Pons (tissue), 1 donor: ENCODE results near the gene TRIM61.
"Not testable (repeated sequence)": the region's sequence is repeated elsewhere in the genome, so short reads cannot be mapped to it uniquely, and the experiment has no call there.

Experiments used
- DNase-seq: peaks from one replicate; pipeline ENCODE4 v3.0.0-alpha.2; 2016; ENCODE audit warnings: low spot score

Gene TRIM61

GRCh38 chr4:164956766-164957643, 20.5 kb downstream of the TRIM61 start:
- peak; percentile 82 for DNase-seq

- DNase-seq, result no peak
Measured at GRCh38 chr4:164955107-164955805, 22.2 kb downstream of the TRIM61 start.

- no peak for DNase-seq
Measured at GRCh38 chr4:164952551-164952950, 24.9 kb downstream of the TRIM61 start.

- peak; percentile 48 for DNase-seq
Measured at GRCh38 chr4:164949448-164950143, 27.9 kb downstream of the TRIM61 start.

- DNase-seq, result no peak
Measured at GRCh38 chr4:164948975-164949374, 28.5 kb downstream of the TRIM61 start.

- DNase-seq, result not testable (repeated sequence)
Measured at GRCh38 chr4:164948006-164948405, 29.5 kb downstream of the TRIM61 start.

GRCh38 chr4:164946810-164947209, 30.6 kb downstream of the TRIM61 start:
- DNase-seq, result no peak

GRCh38 chr4:164945146-164945545, 32.3 kb downstream of the TRIM61 start:
- DNase-seq, result no peak

GRCh38 chr4:164943192-164943591, 34.3 kb downstream of the TRIM61 start:
- DNase-seq, result no peak

GRCh38 chr4:164937576-164938270, 39.7 kb downstream of the TRIM61 start:
- peak; percentile 76 for DNase-seq

- DNase-seq, result not testable (repeated sequence)
Measured at GRCh38 chr4:164935865-164936606, 41.4 kb downstream of the TRIM61 start.

GRCh38 chr4:164935363-164935762, 42.1 kb downstream of the TRIM61 start:
- no peak for DNase-seq

- DNase-seq, result no peak
Measured at GRCh38 chr4:164933244-164933643, 44.2 kb downstream of the TRIM61 start.

- DNase-seq, result no peak
Measured at GRCh38 chr4:164931551-164932324, 45.7 kb downstream of the TRIM61 start.

GRCh38 chr4:164930647-164931046, 46.8 kb downstream of the TRIM61 start:
- DNase-seq, result no peak

GRCh38 chr4:164927101-164927500, 50.4 kb downstream of the TRIM61 start:
- not testable (repeated sequence) for DNase-seq

GRCh38 chr4:164926301-164926700, 51.2 kb downstream of the TRIM61 start:
- no peak for DNase-seq

- DNase-seq, result no peak
Measured at GRCh38 chr4:164924670-164925238, 52.7 kb downstream of the TRIM61 start.

GRCh38 chr4:164918956-164919355, 58.5 kb downstream of the TRIM61 start:
- DNase-seq, result no peak
